RPMI7951 (cell line): Measurements from ENCODE around the gene XCL1. TPM values are rescaled to one million over a fixed set of nuclear protein-coding genes. Genes with fewer than 3 reads are reported as not detected.
A peak's percentile ranks its signal among the peaks of the same experiment; 100 is the strongest.

Experiments used
- DNase-seq: peaks from one replicate; pipeline ENCODE4 v3.0.0-alpha.2; 2012; ENCODE audit warnings: low read depth
- total RNA-seq: library from RNA; depleted of rRNA; stranded (reverse); fragments of >200 nt; shearing (Covaris generic); gene quantifications from 2 replicates; pipeline ENCODE4 v1.2.3, GENCODE V29; 2014

Gene XCL1
- total RNA-seq, 1 experiment from 2014 or later = not detected

DNA sequence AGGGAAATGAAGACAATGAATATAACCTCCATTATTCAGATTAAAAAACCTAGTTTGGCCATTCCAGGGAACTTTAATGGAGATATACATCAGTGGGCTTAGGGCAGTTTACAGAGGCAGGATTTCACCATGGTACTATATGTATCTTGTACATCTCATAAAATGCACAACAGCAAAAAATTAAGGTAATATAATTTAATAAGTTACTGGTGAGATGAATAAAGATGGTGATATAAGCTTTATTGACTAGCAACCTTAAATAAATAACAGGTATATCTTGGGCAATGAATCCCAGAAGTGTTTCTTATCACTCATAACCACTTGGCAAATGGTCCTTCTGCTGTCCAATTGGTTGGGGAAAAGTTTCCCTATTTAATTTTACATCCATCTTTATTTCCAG is 29.0 kb downstream of the XCL1 start:
- DNase-seq = no peak

- DNase-seq = no peak
Measured at GRCh38 chr1:168606096-168606495, 29.7 kb downstream of the XCL1 start.

- DNase-seq = no peak
Measured at GRCh38 chr1:168607872-168608428, 31.5 kb downstream of the XCL1 start.

DNA sequence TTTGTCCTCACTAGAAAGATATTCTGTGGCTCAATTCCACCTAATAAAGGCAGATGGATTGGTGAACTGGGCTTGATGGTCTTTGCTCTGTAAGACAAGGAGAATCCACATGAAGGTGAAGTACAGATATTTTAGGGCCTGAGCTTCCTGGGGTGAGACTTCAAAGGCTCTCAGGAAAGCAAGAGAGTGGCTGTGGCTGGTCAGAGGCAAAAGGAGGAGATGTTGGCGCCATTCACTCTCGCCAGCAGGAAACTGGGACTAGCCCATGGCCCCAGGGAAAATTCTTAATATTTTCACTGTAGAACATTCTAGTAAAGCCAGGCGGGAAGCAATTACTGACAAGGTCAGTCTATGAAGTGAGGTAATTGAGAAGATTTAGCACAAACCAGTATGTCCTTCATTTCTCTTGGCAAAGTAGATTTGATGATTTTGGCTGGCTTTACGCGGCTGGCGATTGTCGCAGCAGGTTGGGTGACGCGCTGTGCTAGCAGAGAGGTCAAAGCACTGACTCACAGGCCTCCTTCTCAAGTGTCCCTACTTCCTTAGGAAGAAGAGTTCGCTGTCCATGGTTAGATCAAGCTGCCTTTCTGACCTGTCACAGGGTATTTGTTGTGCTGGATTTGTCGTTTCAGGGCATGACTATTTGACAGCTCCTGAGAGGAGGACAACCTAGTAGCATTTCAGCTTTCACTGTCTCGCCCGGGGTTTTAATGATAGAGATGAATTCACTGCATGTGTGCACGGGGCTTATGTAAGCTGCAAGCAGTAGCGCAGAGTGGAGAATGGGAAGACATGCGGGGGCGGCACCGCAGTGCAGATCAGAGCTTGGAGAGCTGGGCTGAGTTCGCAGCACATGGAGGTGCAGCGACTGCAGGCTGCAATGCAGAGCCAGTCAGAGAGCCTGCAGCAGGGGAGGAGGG is 32.7 kb downstream of the XCL1 start:
- DNase-seq = no peak

GRCh38 chr1:168609741-168610510 is 33.5 kb downstream of the XCL1 start:
- DNase-seq = no peak

DNA sequence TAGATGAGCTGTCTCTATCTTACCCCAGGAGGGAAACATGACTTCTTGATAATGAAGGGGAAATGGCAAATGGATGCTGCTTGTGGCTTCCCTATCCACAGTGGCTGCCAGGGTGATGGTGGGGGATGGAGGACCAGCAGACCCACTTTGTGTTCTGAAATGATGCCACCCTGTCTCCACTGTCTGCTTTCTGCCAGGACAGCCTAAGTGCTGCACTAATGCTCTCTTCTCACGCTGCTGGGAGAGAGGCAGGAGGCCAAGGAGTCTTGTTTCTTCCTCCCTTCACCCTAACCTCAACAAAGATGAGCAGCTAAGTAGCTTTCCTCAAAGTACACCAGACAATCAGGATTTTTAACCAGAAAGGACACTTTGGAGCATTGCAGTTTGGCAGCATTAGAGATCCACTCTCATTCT is 36.6 kb downstream of the XCL1 start:
- no peak for DNase-seq

DNA sequence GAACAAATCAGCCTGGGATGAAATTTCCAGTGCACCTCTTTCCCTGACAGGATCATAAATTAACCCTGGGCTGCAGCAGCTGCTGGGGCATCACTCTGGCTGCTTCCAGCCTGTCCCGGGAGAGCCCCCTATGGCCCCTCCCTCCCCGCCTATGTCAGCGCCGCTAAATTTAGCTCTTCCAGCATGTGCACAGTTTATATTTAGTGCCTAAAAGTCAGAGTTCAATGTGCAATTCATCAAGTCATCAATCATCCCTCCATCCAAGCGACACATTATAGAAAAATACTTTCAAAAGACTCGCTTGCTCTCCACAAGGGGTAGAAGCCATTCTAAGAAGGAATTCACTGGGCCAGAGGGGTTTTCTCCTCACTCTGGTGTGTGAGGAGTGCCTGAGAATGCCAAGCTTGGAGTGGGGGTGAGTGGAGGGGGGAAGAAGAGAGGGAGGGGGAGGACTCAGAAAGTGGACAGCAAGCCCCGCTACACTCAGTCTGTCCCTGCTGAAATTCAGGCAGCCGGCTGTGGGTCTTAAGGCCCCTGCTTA is 37.4 kb downstream of the XCL1 start:
- DNase-seq = peak; percentile 63

- no peak for DNase-seq
Measured at GRCh38 chr1:168614235-168614634, 37.8 kb downstream of the XCL1 start.

- DNase-seq = no peak
Measured at GRCh38 chr1:168615965-168616364, 39.6 kb downstream of the XCL1 start.

- no peak for DNase-seq
Measured at GRCh38 chr1:168617974-168618750, 41.8 kb downstream of the XCL1 start.

- no peak for DNase-seq
Measured at GRCh38 chr1:168618886-168619285, 42.5 kb downstream of the XCL1 start.

DNA sequence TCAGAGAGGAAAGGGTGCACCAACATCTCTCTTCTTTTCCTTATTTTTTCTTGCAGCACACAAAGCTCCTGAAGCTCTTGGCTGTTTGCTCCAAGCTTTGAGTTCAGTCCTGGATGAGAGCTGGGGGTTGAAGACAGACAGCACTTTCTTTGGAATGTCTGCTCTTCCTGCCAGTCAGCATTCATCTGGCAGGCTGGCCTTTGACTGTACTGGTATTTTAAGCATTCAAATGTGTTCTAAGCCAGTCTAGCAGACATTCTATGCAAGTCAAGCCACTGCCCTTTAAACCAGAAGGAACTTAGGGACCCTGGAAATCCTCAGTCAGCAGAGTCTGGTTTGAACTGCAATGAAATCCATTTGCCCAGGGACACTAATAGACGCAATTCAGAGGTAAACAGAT is 45.0 kb downstream of the XCL1 start:
- peak; percentile 35 for DNase-seq

- DNase-seq = peak; percentile 93
Measured at GRCh38 chr1:168623003-168623828, 46.8 kb downstream of the XCL1 start.

DNA sequence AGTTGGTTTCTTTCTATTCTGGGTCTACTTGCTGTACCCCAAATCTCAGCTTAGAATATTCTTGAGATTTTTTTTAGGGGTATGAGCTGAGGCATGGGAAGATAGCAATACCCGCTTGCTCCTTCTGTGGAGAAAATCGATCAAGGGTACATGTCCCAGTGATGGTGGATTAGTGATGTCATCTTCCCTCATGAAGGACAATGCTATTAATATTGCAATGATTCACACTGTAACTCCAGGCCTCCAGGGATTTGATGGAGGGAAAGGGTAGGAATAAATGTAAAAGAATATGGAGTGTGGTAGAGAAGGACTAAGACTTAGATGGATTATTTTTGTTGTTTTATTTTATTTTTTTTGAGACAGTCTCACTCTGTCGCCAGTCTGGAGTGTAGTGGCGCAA is 47.4 kb downstream of the XCL1 start:
- no peak for DNase-seq

- DNase-seq = no peak
Measured at GRCh38 chr1:168626326-168626725, 49.9 kb downstream of the XCL1 start.

GRCh38 chr1:168627370-168627769 is 51.0 kb downstream of the XCL1 start:
- DNase-seq = no peak

DNA sequence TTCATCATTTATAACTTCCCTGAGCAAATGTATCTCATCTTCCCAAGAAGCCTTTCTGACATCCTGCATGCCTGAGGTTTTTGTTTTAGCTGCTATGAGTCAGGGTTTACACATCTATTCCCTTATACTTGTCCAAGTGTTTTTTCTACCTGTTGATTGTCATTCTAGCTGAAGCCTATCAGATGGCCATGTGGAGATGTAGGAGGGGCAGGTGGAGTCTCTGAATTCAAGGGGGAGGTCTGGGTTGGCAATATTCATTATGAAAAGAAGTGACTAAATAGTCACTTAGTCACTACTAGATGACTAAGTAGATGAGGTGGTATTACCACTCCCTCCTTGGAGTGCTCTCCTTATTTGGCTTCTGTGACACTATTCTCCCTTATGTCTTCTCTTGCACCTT is 52.4 kb downstream of the XCL1 start:
- DNase-seq = peak; percentile 69

DNA sequence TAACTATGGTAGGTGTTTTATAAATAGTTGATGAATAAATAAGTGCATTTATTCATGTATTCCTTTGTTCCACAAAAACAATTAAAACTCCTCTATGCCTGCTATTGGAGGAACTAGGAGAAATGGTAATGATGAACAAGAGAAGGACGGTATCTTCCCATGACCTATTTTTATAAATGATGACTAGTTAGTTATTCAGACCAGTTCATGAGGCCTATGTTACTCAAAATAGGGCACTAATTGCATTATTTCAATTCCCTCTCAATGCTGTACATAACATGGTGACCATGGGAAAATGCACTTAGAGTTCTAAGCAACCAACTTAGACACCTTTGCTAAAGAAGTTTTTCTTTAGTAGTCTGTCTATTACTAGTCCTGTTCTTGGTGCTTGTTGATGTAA is 53.1 kb downstream of the XCL1 start:
- DNase-seq = no peak
